Neural progenitor cell (in vitro differentiated cells): ENCODE measurements around the gene ABCC4. TPM values are rescaled to one million over a fixed set of nuclear protein-coding genes. Genes with fewer than 3 reads are reported as not detected.

Source experiments
- DNase-seq: peaks from one replicate; pipeline ENCODE4 v3.0.0-alpha.2; 2016; ENCODE audit warnings: low spot score
- H2AFZ ChIP-seq: fragments of 200-600 bp; sonication (generic); replicated peaks from 2 replicates; pipeline ENCODE4 v1.6.1; 2016; ENCODE audit warnings: antibody characterized with exemption
- H3F3A ChIP-seq: fragments of 200-600 bp; sonication (generic); 2 replicates; pipeline ENCODE4 v1.6.1; 2016; ENCODE audit warnings: antibody characterized with exemption, low read depth
- H3K27ac ChIP-seq: fragments of 200-600 bp; sonication (generic); 2 replicates; pipeline ENCODE4 v1.5.1; 2016; ENCODE audit warnings: mild to moderate bottlenecking
- H3K27me3 ChIP-seq: fragments of 200-600 bp; sonication (generic); 2 replicates; pipeline ENCODE4 v1.6.1; 2016; ENCODE audit warnings: mild to moderate bottlenecking, moderate library complexity
- H3K36me3 ChIP-seq: fragments of 200-600 bp; sonication (generic); 2 replicates; pipeline ENCODE4 v1.5.1; 2016
- H3K4me1 ChIP-seq: fragments of 200-600 bp; sonication (generic); 2 replicates; pipeline ENCODE4 v1.6.1; 2016; ENCODE audit warnings: mixed run types
- H3K4me2 ChIP-seq: fragments of 200-600 bp; sonication (generic); 2 replicates; pipeline ENCODE4 v1.6.1; 2016
- H3K4me3 ChIP-seq: fragments of 200-600 bp; sonication (generic); 2 replicates; pipeline ENCODE4 v1.5.1; 2016
- H3K79me2 ChIP-seq: fragments of 200-600 bp; sonication (generic); 2 replicates; pipeline ENCODE4 v1.6.1; 2016; ENCODE audit warnings: low read depth
- H3K9ac ChIP-seq: fragments of 200-600 bp; sonication (generic); 2 replicates; pipeline ENCODE4 v1.6.1; 2016
- H3K9me3 ChIP-seq: fragments of 200-600 bp; sonication (generic); 2 replicates; pipeline ENCODE4 v1.5.1; 2016; ENCODE audit warnings: low read depth
- H4K20me1 ChIP-seq: fragments of 200-600 bp; sonication (generic); 2 replicates; pipeline ENCODE4 v1.6.1; 2016; ENCODE audit warnings: low read depth
- H3K27ac Mint-ChIP-seq: 3 replicates; pipeline ENCODE4 v1.8.0; 2021; ENCODE audit warnings: mixed read lengths
- H3K27me3 Mint-ChIP-seq: 2 replicates; pipeline ENCODE4 v1.8.0; 2022; ENCODE audit warnings: low read depth, mild to moderate bottlenecking, inconsistent platforms, moderate library complexity, mixed read lengths; ENCODE audit not compliant: insufficient read depth
- H3K36me3 Mint-ChIP-seq: 3 replicates; pipeline ENCODE4 v1.8.0; 2021; ENCODE audit warnings: mixed read lengths
- H3K4me1 Mint-ChIP-seq: 3 replicates; pipeline ENCODE4 v1.8.0; 2021; ENCODE audit warnings: mixed read lengths
- H3K4me3 Mint-ChIP-seq: 3 replicates; pipeline ENCODE4 v1.8.0; 2021; ENCODE audit warnings: mild to moderate bottlenecking, moderate library complexity, mixed read lengths
- H3K9me3 Mint-ChIP-seq: 3 replicates; pipeline ENCODE4 v1.8.0; 2020; ENCODE audit warnings: mixed read lengths
- EZH2 ChIP-seq: fragments of 200-600 bp; sonication (generic); IDR thresholded peaks from 2 replicates; pipeline ENCODE4 v1.6.1; 2017; ENCODE audit warnings: antibody characterized with exemption, mild to moderate bottlenecking, moderate library complexity
- EZH2phosphoT487 ChIP-seq: fragments of 200-600 bp; sonication (generic); IDR thresholded peaks from 2 replicates; pipeline ENCODE4 v1.6.1; 2017; ENCODE audit warnings: antibody characterized with exemption
- total RNA-seq: library from RNA; depleted of rRNA; stranded (reverse); fragments of >200 nt; gene quantifications from 2 replicates; pipeline ENCODE4 v1.2.3, GENCODE V29; 2015; ENCODE audit warnings: low replicate concordance
- TF ChIP-seq, protein P1 (sequence below): fragments of 200-600 bp; sonication (generic); IDR thresholded peaks from 2 replicates; pipeline ENCODE4 v1.5.1; 2017; ENCODE audit warnings: antibody characterized with exemption, mild to moderate bottlenecking

ABCC4 gene
- total RNA-seq, 1 donor from 2014 or later = 23.6 TPM

DNA sequence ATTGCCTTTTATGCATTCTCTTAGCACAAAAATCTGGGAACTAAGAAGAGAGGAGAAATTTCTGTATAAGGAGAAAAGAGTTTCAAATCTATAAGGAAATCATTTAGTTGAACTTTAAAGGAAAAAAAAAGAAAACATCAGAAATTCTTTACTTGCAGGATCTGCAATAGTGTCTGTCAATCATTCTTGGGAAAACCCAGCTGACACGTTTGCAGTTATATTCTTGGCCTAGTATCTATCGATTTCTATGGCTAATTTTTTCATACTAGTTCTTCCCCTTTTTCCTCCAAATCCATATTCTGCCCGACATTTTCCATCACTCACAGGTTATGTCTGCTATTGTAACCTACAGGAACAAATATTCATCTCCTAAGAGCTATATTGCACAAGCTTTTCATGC lies 160.7 kb downstream of the ABCC4 start:
- Mint-ChIP-seq H3K4me1 (peaks cover 22% of the 10 kb centered on the region), H3K36me3 (peaks cover 17% of the 10 kb centered on the region), H3K27me3 (no peaks in the 10 kb centered on the region), H3K4me3 (no peak overlapping the region), H3K27ac (no peak overlapping the region), H3K9me3 (peaks cover 4% of the 10 kb centered on the region)
- TF ChIP-seq, protein P1, sequence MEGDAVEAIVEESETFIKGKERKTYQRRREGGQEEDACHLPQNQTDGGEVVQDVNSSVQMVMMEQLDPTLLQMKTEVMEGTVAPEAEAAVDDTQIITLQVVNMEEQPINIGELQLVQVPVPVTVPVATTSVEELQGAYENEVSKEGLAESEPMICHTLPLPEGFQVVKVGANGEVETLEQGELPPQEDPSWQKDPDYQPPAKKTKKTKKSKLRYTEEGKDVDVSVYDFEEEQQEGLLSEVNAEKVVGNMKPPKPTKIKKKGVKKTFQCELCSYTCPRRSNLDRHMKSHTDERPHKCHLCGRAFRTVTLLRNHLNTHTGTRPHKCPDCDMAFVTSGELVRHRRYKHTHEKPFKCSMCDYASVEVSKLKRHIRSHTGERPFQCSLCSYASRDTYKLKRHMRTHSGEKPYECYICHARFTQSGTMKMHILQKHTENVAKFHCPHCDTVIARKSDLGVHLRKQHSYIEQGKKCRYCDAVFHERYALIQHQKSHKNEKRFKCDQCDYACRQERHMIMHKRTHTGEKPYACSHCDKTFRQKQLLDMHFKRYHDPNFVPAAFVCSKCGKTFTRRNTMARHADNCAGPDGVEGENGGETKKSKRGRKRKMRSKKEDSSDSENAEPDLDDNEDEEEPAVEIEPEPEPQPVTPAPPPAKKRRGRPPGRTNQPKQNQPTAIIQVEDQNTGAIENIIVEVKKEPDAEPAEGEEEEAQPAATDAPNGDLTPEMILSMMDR = no peak
- TF ChIP-seq EZH2phosphoT487 (no peak), EZH2 (no peak)
- Histone ChIP-seq H3K9me3 (no peaks in the 10 kb centered on the region), H3F3A (no peaks in the 10 kb centered on the region), H3K36me3 (no peaks in the 10 kb centered on the region), H3K4me3 (no peak overlapping the region), H4K20me1 (no peaks in the 10 kb centered on the region), H3K27ac (no peak overlapping the region), H3K4me2 (no peak overlapping the region), H3K4me1 (no peaks in the 10 kb centered on the region), H3K79me2 (no peaks in the 10 kb centered on the region), H3K27me3 (no peaks in the 10 kb centered on the region), H3K9ac (no peak overlapping the region), H2AFZ (no peak overlapping the region)
- DNase-seq = no peak

DNA sequence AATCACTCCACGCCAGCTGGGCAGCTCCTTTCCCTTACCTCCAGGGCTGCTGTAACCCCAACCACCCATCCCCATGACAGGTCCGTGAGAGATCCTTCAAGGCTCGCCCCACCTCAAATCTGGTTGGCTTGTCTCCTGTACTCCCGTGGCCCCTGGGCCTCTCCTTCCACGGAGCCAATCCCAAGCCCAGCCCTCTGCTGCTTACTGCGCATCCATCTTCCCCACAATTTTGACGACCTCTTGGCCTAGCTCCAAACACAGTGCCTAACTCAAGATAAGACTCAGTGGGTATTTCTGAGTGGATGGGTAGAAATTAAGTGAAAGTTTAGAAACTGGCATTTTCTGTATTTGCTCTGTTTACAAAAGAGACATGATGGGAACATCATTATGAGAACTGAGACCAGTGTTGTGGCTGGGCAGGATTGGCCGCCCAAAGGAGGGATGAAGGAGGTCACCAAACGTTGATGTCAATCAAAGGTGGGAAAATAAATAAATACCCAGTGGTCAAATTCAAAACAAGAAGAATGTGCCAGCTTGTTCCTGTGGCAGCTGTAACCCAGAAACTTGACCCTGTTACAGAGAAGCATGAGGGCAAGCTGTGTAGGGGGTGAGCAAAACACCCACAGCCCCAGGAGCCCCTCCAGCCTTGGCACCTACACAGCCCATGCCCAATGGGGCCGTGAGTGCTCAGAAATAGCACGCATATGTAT lies 162.2 kb downstream of the ABCC4 start:
- Histone ChIP-seq H3K4me1 (no peaks in the 10 kb centered on the region), H3F3A (no peaks in the 10 kb centered on the region), H3K27ac (no peak overlapping the region), H3K79me2 (no peaks in the 10 kb centered on the region), H3K4me3 (no peak overlapping the region), H3K27me3 (no peaks in the 10 kb centered on the region), H4K20me1 (no peaks in the 10 kb centered on the region), H3K4me2 (no peak overlapping the region), H3K36me3 (no peaks in the 10 kb centered on the region), H2AFZ (no peak overlapping the region), H3K9ac (no peak overlapping the region), H3K9me3 (no peaks in the 10 kb centered on the region)
- Mint-ChIP-seq H3K4me3 (no peak overlapping the region), H3K4me1 (peaks cover 22% of the 10 kb centered on the region), H3K27me3 (no peaks in the 10 kb centered on the region), H3K36me3 (peaks cover 12% of the 10 kb centered on the region), H3K27ac (no peak overlapping the region), H3K9me3 (no peaks in the 10 kb centered on the region)
- TF ChIP-seq, protein P1 = no peak
- TF ChIP-seq EZH2 = no peak
- TF ChIP-seq EZH2phosphoT487 = no peak
- no peak for DNase-seq

DNA sequence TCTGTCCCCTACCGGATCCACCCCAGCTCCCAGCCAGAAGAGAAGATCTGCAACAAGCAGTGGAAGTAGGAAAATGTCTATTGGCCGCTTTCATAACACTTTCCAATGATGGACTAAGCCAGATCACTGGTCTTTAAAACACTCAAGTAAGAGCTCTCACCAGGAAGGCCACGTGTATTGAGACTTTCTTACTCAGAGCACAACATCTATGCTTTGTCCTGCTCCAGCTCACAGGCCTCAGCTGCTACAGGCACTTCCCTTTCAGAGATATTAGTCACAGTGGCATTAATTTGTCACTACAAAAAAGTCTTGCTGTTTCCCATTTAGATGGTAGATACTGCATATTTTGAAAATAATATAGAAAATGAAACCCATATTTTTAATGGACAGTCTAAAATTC lies 164.2 kb downstream of the ABCC4 start:
- no peaks in the 10 kb centered on the region for H3K27me3 Mint-ChIP-seq
- Histone ChIP-seq H3K9ac (no peak overlapping the region), H3K79me2 (no peaks in the 10 kb centered on the region), H3K27ac (no peak overlapping the region), H3K4me1 (no peaks in the 10 kb centered on the region), H2AFZ (no peak overlapping the region), H3F3A (no peaks in the 10 kb centered on the region), H3K27me3 (no peaks in the 10 kb centered on the region), H3K4me2 (no peak overlapping the region), H4K20me1 (no peaks in the 10 kb centered on the region), H3K9me3 (no peaks in the 10 kb centered on the region), H3K4me3 (no peak overlapping the region), H3K36me3 (no peaks in the 10 kb centered on the region)
- H3K9me3 Mint-ChIP-seq = no peaks in the 10 kb centered on the region
- H3K27ac Mint-ChIP-seq = peak overlapping the region; percentile 31
- no peak overlapping the region for H3K4me3 Mint-ChIP-seq
- peaks cover 26% of the 10 kb centered on the region for H3K4me1 Mint-ChIP-seq
- peaks cover 14% of the 10 kb centered on the region for H3K36me3 Mint-ChIP-seq
- no peak for DNase-seq
- TF ChIP-seq EZH2phosphoT487 = no peak
- no peak for TF ChIP-seq EZH2
- TF ChIP-seq, protein P1 = no peak
